GM10266 (cell line): ENCODE data around the gene HVCN1.

ENCODE experiments used
- DNase-seq: peaks from one replicate; pipeline ENCODE4 v3.0.0; 2012; ENCODE audit errors: extremely low spot score
- TF ChIP-seq, protein P1 (sequence below): IDR thresholded peaks from 2 replicates; pipeline ENCODE4 v1.5.1; 2012; ENCODE audit warnings: mild to moderate bottlenecking, low read depth; ENCODE audit not compliant: control insufficient read depth, insufficient read depth; ENCODE audit errors: missing control alignments

The HVCN1 gene

GRCh38 chr12:110599334-110599733, 89.6 kb downstream of the HVCN1 start:
- no peak for DNase-seq
- TF ChIP-seq, protein P1, sequence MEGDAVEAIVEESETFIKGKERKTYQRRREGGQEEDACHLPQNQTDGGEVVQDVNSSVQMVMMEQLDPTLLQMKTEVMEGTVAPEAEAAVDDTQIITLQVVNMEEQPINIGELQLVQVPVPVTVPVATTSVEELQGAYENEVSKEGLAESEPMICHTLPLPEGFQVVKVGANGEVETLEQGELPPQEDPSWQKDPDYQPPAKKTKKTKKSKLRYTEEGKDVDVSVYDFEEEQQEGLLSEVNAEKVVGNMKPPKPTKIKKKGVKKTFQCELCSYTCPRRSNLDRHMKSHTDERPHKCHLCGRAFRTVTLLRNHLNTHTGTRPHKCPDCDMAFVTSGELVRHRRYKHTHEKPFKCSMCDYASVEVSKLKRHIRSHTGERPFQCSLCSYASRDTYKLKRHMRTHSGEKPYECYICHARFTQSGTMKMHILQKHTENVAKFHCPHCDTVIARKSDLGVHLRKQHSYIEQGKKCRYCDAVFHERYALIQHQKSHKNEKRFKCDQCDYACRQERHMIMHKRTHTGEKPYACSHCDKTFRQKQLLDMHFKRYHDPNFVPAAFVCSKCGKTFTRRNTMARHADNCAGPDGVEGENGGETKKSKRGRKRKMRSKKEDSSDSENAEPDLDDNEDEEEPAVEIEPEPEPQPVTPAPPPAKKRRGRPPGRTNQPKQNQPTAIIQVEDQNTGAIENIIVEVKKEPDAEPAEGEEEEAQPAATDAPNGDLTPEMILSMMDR = no peak
